Stimulated activated effector memory CD8-positive, alpha-beta T cell treated with anti-CD3 and anti-CD28 coated beads, Interleukin-12 subunit alpha, Interleukin-12 subunit beta, amount 100 ng/mL, for 72 hours (primary cell): ENCODE data around the gene PKMYT1.

ENCODE experiments used
- ATAC-seq: fragments of 150-1000 bp; cut with Tn5 transposase; 2 replicates; pipeline ENCODE4 v1.10.0; 2021
- DNase-seq, 2 donors: peaks; one replicate each; pipeline ENCODE4 v3.0.0; 2021 to 2022; ENCODE audit warnings: low spot score in 2 of 2
- H3K27ac Mint-ChIP-seq: one replicate; pipeline ENCODE4 v1.8.0; 2022; ENCODE audit warnings: mild to moderate bottlenecking, mixed read lengths
- H3K36me3 Mint-ChIP-seq: one replicate; pipeline ENCODE4 v1.8.0; 2022; ENCODE audit warnings: mild to moderate bottlenecking, mixed read lengths
- H3K4me1 Mint-ChIP-seq: one replicate; pipeline ENCODE4 v1.8.0; 2022; ENCODE audit warnings: mixed read lengths
- H3K4me3 Mint-ChIP-seq: one replicate; pipeline ENCODE4 v1.8.0; 2022; ENCODE audit warnings: mild to moderate bottlenecking, mixed read lengths
- H3K9me3 Mint-ChIP-seq: one replicate; pipeline ENCODE4 v1.8.0; 2022; ENCODE audit warnings: mixed read lengths

PKMYT1 gene

DNA sequence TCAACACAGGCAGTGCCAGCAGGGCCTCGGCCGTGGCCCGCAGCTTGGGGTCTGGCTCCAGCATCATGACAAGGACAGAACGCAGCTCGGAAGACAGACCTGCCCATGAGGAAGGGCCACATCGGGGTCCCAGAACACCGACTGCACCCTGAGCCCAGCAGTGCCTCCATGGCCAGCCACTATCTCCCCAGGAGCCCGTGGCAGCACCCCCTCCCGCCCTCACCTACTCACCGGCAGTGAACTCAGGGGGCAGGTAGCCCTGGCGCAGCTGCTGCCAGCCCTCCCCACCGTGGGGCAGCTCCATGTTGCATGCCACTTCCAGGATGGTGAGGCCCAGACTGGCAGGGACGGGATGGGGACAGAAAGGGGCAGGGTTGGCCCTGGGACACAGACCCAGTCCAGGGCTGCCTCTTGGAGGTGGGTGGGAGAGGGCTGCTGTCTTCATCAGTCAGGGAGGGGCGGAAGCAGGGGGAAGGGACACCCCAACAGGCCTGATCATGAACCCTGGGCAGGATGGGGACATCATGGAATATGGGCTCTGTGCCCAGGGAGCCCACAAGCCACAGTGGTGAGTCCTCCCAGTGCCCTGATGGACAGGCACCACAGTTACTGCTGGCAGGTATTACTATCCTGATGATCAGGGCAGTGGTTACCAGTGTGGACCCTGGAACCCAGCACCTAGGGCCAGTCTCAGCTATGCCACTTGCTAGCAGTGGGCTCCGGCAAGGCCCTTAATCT is 5.8 kb downstream of the PKMYT1 start:
- Mint-ChIP-seq H3K9me3 (no peaks in the 10 kb centered on the region), H3K36me3 (peaks cover 64% of the 10 kb centered on the region), H3K4me1 (peaks cover 22% of the 10 kb centered on the region), H3K27ac (no peak overlapping the region), H3K4me3 (no peak overlapping the region)
- ATAC-seq (no peak), DNase-seq (no peak)

DNA sequence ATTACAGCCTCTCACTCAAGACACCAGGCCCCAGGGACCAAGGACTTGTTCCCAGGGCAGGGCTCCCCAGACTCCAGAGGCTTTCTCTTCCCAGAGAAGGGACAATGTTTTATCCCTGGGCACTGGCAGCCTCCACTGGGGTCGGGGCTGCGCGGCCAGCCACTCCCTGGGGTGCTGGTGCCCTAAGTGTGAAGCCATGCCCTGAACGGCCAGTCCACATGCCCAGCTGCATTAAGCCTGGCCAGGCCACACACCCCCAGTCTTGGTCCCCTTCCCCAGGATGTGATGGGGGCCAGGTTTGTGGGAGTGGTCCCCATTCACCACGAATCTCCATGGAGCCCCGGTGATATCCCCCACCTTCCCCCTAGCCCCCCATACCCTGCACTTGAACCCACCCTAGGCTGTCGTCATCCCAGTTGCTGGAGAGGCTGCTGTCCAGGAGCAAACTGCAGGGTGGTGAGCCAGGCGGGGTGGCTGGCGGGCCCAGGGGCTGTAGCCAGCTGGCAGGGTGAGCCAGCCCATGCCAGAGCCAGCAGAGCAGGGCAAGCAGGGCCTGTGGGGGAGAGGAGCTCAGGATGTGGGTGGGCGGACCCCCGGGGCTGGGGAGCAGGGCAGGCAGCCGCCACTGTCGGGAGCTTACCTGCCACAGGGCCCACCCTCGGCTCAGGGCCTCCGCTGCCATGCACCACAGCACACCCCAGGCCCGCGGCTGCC is 6.5 kb downstream of the PKMYT1 start:
- H3K36me3 Mint-ChIP-seq = peaks cover 57% of the 10 kb centered on the region
- no peaks in the 10 kb centered on the region for H3K9me3 Mint-ChIP-seq
- DNase-seq (no peak), ATAC-seq (no peak)
- no peak overlapping the region for H3K27ac Mint-ChIP-seq
- no peak overlapping the region for H3K4me3 Mint-ChIP-seq
- H3K4me1 Mint-ChIP-seq = peaks cover 21% of the 10 kb centered on the region

DNA sequence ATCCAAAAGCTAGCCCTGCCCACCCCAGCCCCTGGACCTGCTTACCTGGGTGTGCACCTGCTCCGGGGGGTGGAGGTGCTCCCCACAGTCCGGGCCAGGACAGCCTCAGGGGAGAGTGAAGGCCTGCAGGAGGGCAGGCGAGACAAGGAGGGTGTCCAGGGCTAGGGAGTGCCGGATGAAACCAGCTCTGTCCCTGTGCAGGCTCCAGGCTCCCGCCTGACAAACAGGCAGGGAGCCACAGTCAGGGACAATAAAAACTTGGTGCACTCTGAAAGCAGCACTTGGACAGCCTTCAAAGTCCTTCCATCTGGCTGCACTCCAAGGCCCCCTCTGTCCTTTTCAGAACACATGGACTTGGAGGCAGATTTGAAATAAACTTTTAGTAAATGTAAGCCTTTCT is 7.2 kb downstream of the PKMYT1 start:
- DNase-seq (no peak), ATAC-seq (no peak)
- Mint-ChIP-seq H3K36me3 (peaks cover 53% of the 10 kb centered on the region), H3K4me3 (no peak overlapping the region), H3K4me1 (peaks cover 28% of the 10 kb centered on the region), H3K27ac (no peak overlapping the region), H3K9me3 (no peaks in the 10 kb centered on the region)

DNA sequence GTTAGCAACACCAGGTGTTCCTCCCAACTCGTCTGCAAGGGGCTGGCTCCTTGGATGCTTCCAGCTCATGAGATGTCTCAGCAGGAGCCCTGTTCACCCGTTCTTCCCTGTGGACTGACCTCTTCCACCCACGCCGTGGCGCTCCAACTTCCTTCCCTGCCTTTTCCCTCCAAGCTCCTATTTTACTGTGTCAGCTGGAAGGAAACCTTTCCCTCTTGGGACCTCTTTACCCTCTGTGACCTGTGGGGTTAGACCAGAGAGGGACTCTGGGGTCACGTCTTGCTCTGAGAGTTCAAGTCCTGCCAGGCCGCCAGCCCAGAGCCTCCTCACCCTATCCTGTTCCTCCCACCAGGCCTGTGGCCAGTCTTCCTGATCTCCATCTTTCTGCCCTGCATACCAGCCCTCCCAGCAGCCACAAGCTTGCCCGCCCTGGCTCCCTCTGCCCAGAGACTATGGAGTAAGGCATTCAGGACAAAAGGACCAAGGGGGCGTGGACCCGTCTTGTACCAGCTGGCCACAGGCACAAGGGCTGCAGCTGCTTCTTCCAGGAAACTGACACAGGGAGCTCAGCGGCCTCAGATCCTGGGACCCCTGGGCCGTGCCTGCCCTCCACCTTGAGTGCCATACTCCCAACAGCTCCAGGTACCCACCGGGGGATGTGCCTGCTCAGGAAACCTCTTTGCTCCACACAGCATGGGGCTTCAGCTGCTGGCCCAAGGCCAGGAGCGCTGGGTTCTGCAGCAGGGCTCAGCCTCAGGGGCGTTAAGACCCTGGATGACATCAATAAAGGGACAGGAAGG is 8.1 kb downstream of the PKMYT1 start:
- ATAC-seq (no peak), DNase-seq (no peak)
- Mint-ChIP-seq H3K9me3 (no peaks in the 10 kb centered on the region), H3K4me1 (peaks cover 32% of the 10 kb centered on the region), H3K36me3 (peaks cover 46% of the 10 kb centered on the region), H3K27ac (peak overlapping the region; percentile 93), H3K4me3 (peak overlapping the region; percentile 44)

DNA sequence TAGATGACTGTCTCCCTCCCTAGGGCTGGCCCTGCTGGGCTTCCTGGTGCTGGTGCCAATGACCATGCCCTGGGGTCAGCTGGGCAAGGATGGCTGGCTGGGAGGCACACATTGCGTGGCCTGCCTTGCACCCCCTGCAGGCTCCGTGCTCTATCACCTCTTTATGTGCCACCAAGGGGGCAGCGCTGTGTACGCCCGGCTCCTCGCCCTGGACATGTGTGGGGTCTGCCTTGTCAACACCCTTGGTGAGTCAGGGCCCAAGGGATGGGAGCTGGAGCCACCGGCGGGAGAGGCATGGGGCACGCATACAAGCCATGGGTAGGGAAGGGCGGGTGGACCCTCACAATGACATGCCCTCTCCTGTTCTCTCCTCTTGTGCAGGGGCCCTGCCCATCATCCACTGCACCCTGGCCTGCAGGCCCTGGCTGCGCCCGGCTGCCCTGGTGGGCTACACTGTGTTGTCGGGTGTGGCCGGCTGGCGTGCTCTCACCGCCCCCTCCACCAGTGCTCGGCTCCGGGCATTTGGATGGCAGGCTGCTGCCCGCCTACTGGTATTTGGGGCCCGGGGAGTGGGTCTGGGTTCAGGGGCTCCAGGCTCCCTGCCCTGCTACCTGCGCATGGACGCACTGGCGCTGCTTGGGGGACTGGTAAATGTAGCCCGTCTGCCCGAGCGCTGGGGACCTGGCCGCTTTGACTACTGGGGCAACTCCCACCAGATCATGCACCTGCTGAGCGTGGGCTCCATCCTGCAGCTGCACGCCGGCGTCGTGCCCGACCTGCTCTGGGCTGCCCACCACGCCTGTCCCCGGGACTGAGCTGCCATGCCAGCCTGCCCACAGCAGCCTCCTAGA is 8.9 kb downstream of the PKMYT1 start:
- H3K4me3 Mint-ChIP-seq = peak overlapping the region; percentile 71

DNA sequence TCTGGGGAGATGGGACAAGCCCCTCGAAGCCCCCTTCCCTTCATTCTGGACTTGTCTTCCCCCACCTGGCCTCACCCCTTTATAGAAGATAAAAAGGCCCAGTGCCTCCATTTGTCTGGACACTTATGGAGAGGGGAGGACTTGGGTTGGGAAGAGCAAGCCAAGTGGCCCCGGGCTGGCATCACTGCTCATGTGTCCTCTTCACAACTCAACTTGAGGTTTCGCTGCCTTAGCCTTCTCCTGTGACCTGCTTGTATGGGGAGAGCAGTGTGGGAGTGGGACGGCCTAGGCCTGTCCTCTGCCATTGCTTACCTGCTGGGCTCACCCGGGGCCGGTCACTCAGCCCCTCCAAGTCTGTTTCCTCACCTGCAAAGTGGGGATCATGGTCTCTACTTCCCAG is 9.7 kb downstream of the PKMYT1 start:
- Mint-ChIP-seq H3K27ac (no peak overlapping the region), H3K4me3 (peak overlapping the region; percentile 71), H3K4me1 (peaks cover 36% of the 10 kb centered on the region), H3K36me3 (peaks cover 30% of the 10 kb centered on the region), H3K9me3 (no peaks in the 10 kb centered on the region)
- DNase-seq (no peak), ATAC-seq (no peak)

More for the DNA sequence above, 8.9 kb downstream of the PKMYT1 start:
- Mint-ChIP-seq H3K4me1 (peaks cover 32% of the 10 kb centered on the region), H3K9me3 (no peaks in the 10 kb centered on the region), H3K36me3 (peaks cover 38% of the 10 kb centered on the region), H3K27ac (peak overlapping the region; percentile 93)
- ATAC-seq (no peak), DNase-seq (no peak)

DNA sequence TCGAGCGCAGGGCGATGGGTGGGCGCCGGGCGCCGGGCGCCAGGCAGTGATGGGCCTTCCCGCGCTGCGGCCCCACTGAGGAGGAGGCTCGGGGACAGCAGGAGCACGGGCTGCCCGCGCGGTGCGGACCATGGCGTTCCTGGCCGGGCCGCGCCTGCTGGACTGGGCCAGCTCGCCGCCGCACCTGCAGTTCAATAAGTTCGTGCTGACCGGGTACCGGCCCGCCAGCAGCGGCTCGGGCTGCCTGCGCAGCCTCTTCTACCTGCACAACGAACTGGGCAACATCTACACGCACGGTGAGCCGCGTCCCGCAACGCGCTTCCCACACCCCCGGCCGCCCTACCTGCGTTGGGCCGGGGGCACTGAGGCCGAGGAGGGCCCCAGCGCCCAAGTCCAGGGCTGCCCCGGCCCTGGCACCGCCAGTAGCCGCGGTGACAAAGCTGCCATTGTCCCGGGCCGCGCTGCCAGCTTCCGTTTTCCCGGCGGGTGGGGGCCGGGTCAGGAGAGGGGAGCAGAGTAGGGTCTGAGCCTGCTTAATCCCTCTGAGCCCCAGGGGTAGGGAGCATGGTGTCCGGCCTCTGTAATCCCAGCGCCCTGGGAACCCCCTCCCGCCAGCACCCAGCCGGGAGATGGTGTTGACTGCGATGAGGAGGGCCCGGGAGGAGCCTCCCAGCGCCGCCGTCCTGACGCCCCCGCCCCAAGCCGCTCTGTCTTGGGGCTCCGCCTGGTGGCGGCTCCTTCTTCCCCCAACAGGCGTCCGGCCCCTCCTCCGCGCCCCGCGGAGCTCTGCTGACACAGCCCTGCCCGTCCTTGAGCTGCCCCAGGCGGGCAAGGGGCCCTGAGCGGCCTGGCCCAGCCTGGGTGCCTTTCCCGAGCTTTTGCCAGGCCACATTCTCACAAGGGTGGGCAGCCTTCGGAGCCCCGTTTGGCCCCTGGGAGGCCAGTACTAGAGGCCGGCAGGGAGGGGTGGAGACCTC is 10.4 kb downstream of the PKMYT1 start:
- DNase-seq (peak; percentile 69 to 89), ATAC-seq (peak; percentile 79)
- peaks cover 23% of the 10 kb centered on the region for H3K36me3 Mint-ChIP-seq
- H3K27ac Mint-ChIP-seq = no peak overlapping the region
- H3K4me3 Mint-ChIP-seq = peak overlapping the region; percentile 71
- H3K9me3 Mint-ChIP-seq = no peaks in the 10 kb centered on the region
- H3K4me1 Mint-ChIP-seq = peaks cover 43% of the 10 kb centered on the region

DNA sequence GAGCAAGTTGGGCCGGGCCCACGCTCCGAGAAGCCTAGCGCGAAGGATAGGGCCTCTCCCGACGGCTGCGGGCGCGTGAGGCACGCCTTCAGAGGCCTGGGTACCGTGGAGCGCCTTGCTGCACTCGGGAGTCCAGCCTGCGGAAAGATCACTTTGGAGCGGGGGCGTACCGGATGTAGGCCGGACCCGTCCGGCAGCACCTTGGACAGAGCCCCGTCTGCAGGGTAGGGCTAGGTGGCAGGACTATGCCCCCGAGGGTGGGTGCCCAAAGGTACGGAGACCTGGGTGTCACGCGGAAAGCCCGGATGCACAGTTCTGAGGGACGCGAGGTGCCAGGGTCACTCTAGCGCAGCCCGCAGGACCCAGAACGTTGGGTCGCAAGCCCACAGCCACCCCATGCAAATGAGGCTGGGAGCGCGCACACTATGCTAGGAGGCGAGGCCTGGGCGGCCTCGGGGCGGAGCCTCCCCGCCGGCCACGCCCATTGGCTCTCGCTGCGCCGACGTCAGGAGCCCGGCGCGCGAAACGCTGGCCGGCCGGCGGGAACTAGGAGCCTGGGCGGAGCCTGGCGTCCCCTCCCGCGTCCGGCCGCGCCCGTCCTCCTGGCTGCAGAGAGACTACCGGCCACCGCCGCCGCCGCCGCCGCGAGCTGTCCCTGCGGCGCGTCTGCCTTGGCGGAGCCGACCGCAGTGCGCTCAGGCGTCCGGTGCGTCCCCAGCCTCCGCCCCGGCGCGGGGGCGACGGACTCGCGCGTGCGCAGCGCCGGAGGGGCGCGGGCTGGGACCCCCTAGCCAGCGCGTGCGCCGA is 11.3 kb downstream of the PKMYT1 start, which contains the start of gene PAQR4:
Gene PAQR4 (plus strand): TSS at position 611 of the 807 bp plus-strand sequence. CDS start 327 bp downstream, outside the sequence.
- Mint-ChIP-seq H3K9me3 (no peaks in the 10 kb centered on the region), H3K36me3 (peaks cover 23% of the 10 kb centered on the region), H3K4me3 (peak within 1 kb of the TSS; percentile 71), H3K27ac (no peak within 1 kb of the TSS), H3K4me1 (peaks cover 48% of the 10 kb centered on the region)
- DNase-seq (peak; percentile 91 to 92), ATAC-seq (peak; percentile 85)

DNA sequence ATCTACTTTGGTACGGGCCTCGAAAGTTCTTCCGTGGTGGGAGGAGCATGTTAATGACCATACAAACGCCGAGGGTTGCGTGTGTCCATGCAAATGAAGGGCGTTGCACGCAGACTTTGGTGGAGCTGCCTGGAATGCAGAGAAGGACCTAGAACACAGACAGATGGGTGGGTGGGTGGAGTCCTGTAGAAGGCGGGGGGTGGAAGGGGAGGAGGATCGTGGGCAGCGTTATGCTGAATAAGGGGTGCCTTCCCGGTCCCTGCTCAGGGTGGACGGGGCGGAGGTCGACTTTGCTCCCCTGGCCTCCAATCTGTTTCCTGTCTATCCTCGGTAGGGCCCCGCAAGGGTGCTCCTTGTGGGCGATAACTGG is 11.9 kb downstream of the PKMYT1 start:
- Mint-ChIP-seq H3K9me3 (no peaks in the 10 kb centered on the region), H3K27ac (no peak overlapping the region), H3K4me1 (peaks cover 53% of the 10 kb centered on the region), H3K36me3 (peaks cover 23% of the 10 kb centered on the region), H3K4me3 (peak overlapping the region; percentile 71)
- DNase-seq (no peak), ATAC-seq (no peak)

DNA sequence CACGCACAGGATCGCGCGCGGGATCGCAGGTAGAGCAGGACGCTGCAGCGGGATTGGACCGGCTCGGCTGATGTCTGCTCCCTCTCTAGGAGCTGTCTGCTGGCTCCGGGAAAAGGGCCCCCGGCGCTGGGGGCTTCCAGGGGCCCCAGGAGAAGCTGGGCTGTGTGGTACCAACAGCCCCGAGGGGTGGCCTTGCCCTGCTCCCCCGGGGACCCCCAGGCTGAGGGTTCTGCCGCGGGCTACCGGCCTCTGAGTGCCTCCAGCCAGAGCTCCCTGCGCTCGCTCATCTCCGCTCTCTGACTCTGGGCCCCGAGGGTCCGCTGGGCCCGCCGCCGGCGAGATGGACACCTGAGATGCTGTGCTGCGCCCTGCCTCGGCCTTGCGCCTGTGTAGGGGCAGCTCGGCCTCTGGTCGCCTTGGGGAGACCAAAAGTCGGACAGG is 12.5 kb downstream of the PKMYT1 start:
- no peak for DNase-seq
- H3K27ac Mint-ChIP-seq = no peak overlapping the region
- peaks cover 53% of the 10 kb centered on the region for H3K4me1 Mint-ChIP-seq
- H3K9me3 Mint-ChIP-seq = no peaks in the 10 kb centered on the region
- ATAC-seq = no peak
- peaks cover 22% of the 10 kb centered on the region for H3K36me3 Mint-ChIP-seq
- peak overlapping the region; percentile 71 for H3K4me3 Mint-ChIP-seq

DNA sequence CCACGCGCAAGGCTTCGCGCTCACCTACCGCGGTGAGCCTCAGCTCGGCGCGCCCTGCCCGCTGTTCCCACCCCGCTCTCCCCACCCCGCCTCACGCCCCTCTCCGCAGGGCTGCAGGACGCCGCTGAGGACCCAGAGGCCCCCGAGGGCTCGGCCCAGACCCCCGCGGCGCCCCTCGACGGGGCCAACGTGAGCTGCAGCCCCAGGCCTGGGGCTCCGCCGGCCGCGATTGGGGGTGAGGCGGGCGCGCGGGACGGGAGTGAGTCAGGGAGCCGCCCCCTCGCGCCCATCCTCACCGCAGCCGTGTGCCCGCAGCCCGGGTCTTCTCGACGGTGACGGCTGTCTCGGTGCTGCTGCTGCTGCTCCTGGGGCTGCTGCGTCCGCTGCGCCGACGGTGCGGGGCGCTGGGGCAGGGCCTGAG is 13.0 kb downstream of the PKMYT1 start:
- H3K4me3 Mint-ChIP-seq = no peak overlapping the region
- no peak overlapping the region for H3K27ac Mint-ChIP-seq
- H3K4me1 Mint-ChIP-seq = peaks cover 50% of the 10 kb centered on the region
- ATAC-seq (no peak), DNase-seq (no peak)
- H3K9me3 Mint-ChIP-seq = no peaks in the 10 kb centered on the region
- peaks cover 17% of the 10 kb centered on the region for H3K36me3 Mint-ChIP-seq

DNA sequence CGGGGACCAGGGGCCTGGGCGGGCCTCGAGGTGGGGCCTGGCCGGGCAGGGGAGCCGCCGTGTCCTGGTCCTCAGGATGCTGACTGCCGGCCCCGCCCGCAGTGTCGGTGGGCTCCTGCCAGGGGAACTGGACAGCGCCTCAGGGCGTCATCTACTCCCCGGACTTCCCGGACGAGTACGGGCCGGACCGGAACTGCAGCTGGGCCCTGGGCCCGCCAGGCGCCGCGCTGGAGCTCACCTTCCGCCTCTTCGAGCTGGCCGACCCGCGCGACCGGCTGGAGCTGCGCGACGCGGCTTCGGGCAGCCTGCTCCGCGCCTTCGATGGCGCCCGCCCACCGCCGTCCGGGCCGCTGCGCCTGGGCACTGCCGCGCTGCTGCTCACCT is 13.4 kb downstream of the PKMYT1 start:
- DNase-seq (no peak), ATAC-seq (no peak)
- peaks cover 13% of the 10 kb centered on the region for H3K36me3 Mint-ChIP-seq
- H3K27ac Mint-ChIP-seq = no peak overlapping the region
- H3K4me1 Mint-ChIP-seq = peaks cover 49% of the 10 kb centered on the region
- H3K4me3 Mint-ChIP-seq = no peak overlapping the region
- no peaks in the 10 kb centered on the region for H3K9me3 Mint-ChIP-seq
